Aorta (tissue), 5 donors: ENCODE results near the gene SSU72. TPM values are rescaled to one million over a fixed set of nuclear protein-coding genes. Genes with fewer than 3 reads are reported as not detected.
"Not testable (repeated sequence)": the region's sequence is repeated elsewhere in the genome, so short reads cannot be mapped to it uniquely, and the experiment has no call there.

ENCODE experiments used
- ATAC-seq: fragments of 200-7000 bp; cut with Tn5 transposase; one replicate; pipeline ENCODE4 v1.9.1; 2022; ENCODE audit warnings: moderate library complexity; ENCODE audit not compliant: low FRiP score
- DNase-seq, 2 donors: peaks; one replicate each; pipeline ENCODE4 v3.0.0-alpha.2; 2020
- H3K27ac ChIP-seq, 2 donors: one replicate each; pipeline ENCODE4 v1.5.1; 2013; ENCODE audit warnings: low read length in 2 of 2, mild to moderate bottlenecking in 2 of 2, moderate library complexity in 2 of 2, control low read depth in 1 of 2, inconsistent platforms in 1 of 2, low read depth in 1 of 2
- H3K27me3 ChIP-seq, 2 donors: one replicate each; pipeline ENCODE4 v1.6.1; 2013; ENCODE audit warnings: control low read depth in 1 of 2, low read length in 1 of 2, mild to moderate bottlenecking in 1 of 2, moderate library complexity in 1 of 2; ENCODE audit not compliant: insufficient read depth in 2 of 2, control insufficient read depth in 1 of 2
- H3K36me3 ChIP-seq, 2 donors: one replicate each; pipeline ENCODE4 v1.6.1; 2013; ENCODE audit warnings: control low read depth in 1 of 2, low read length in 1 of 2, mild to moderate bottlenecking in 1 of 2; ENCODE audit not compliant: insufficient read depth in 2 of 2, control insufficient read depth in 1 of 2
- H3K4me1 ChIP-seq, 2 donors: one replicate each; pipeline ENCODE4 v1.6.1; 2013; ENCODE audit warnings: low read length in 2 of 2, control low read depth in 1 of 2, mild to moderate bottlenecking in 1 of 2, moderate library complexity in 1 of 2; ENCODE audit not compliant: insufficient read depth in 2 of 2, control insufficient read depth in 1 of 2
- H3K4me3 ChIP-seq, 2 donors: one replicate each; pipeline ENCODE4 v1.5.1; 2013; ENCODE audit warnings: low read length in 2 of 2, control low read depth in 1 of 2, mild to moderate bottlenecking in 1 of 2
- H3K9me3 ChIP-seq: one replicate; pipeline ENCODE4 v1.6.1; 2013; ENCODE audit warnings: mild to moderate bottlenecking, low read length; ENCODE audit not compliant: control insufficient read depth
- whole genome bisulfite sequencing, 2 donors: extraction: QIAGEN DNeasy Blood & Tissue Kit; methylation state at CpG; one replicate each; pipeline ENCODE4 v1.1.7; 2013; 5-methylcytosine and 5-hydroxymethylcytosine counted together
- intact Hi-C, 2 donors: fragments of 100-400 bp; cut with DNase I; formaldehyde crosslinking; loops; one replicate each; pipeline versions ENCODE4 v1.14.2 to v1.15.0; 2022
- polyA plus RNA-seq, 2 donors: library from polyadenylated mRNA; stranded (reverse); fragments of 200-250 nt; gene quantifications; one replicate each; pipeline ENCODE4 v1.2.3, GENCODE V29; 2013
- total RNA-seq, 2 donors: library from RNA; stranded (reverse); fragmentation: NEBNext Ultra II Directional; extraction: Animal tissue kit (Norgen Biotek cat#: 25700); gene quantifications; one replicate each; pipeline ENCODE4 v1.2.1, GENCODE V29; 2021
- donor health status: healthy with polysubstance abuse.
- donor health status: Bipolar disorder and iron deficiency.
- donor health status: DM: no; HTN: no; CAD: no.
- donor health status: DM: no; HTN: no; CAD: no.
- donor health status: DM: yes; HTN: yes; CAD: no.

SSU72 gene
- total and polyA plus RNA-seq, 4 donors: 65.0 to 92.8 (median 69.6) TPM

DNA sequence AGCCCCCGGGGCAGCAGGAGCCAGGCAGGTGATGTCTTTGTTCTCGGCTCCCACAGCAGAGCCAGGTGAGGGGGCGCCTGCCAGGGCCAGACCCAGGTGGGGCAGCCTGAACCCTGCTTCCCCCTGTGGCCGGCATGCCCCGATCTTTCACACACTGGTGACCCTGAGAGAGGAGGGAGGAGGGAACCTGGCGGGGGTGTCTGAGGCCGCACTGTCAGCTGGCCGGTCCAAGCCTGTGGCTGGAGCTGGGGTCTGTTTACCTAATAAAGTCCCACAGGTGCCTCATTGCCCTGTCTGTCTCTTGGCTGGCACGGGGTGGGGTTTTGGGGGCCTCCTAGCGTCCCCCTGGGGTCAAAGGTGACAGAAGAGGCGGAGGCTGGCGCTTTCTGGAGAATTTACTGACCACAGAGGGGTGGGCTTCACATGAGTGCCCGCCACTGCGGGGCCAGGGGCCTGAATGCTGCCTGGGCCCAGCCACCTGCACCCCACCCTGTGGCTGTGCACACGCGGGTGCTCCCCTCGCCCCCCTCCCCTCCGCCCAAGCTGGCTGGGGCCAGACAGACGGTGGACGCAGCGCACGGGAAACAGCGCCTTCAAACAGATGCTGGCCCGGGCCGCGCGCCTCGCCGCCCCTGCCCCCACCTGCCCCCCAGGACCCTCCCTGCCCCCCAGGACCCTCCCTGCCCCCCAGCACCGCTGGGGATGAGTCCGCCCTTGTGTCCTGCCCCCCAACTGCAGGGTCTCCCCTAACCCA, 40.1 kb downstream of the SSU72 start:
- 89 to 90% methylated on average over 25 to 31 of the region's 31 CpGs for WGBS, 2 donors
- Histone ChIP-seq H3K27me3 (no peaks in the 10 kb centered on the region), H3K4me3 (no peak overlapping the region), H3K4me1 (no peaks in the 10 kb centered on the region), H3K27ac (no peak overlapping the region), H3K9me3 (no peaks in the 10 kb centered on the region), H3K36me3 (no peaks in the 10 kb centered on the region)
- intact Hi-C loops: no loop called here
- DNase-seq (no peak), ATAC-seq (no peak)

DNA sequence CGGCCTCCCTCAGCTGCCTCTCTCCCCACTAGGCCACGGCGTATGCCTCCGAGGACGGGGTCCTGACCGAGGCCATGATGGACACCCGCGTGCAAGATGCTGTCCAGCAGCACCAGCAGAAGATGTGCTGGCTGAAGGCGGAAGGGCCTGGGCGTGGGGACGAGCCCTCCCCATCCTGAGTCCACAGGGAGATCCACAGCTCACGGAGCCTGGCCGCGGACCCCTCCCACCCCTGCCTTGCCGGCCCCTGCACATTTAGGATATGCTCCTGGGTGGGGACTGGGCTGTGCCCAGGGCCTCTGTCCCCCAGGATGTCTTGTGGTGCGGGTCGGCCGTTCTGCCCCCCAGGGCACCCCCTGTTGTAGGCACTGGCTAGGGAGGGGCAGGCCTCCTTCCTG, 40.8 kb downstream of the SSU72 start:
- H3K4me1 ChIP-seq, H3K27ac ChIP-seq, ATAC-seq, H3K27me3 ChIP-seq, H3K9me3 ChIP-seq, intact Hi-C loops, DNase-seq, H3K36me3 ChIP-seq, H3K4me3 ChIP-seq: not testable (repeated sequence)
- WGBS, 2 donors: 87 to 89% methylated on average over 18 of the region's 18 CpGs

DNA sequence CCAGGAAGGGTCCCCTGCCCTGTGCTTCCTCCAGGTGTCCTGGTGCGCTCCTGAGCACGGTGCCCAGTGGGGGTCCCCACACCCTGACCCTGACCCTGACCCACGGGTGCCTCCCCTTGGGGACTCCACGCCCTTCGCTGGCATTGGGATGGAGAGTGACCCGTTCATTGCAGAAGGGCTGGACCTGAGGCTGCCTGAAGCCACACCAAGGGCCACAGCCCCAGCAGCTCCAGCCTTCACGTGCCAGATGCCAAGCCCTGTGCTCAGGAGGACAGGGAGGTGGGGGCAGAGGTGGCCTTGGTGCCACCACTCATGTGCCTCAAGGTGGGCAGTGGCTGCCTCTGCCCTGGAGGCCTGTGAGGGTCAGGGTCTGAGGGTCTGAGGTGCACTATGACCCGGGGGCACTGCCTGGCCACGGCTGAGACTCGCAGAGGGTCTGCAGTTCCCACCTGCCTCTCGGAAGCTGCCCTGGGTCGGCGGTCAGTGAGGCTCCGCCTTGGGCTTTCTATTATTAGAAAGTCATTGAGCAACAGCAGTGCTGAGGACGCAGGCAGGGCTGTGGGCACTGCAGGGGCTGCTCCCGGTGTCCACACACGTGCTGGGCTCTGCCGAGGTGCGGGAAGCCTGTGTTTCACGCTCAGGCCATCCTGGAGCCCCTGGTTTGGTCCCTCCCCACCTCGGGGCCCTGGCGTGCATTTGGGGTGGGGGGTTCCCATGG, 41.3 kb downstream of the SSU72 start:
- H3K4me3 ChIP-seq, DNase-seq, H3K36me3 ChIP-seq, H3K4me1 ChIP-seq, intact Hi-C loops, H3K27ac ChIP-seq, H3K27me3 ChIP-seq, H3K9me3 ChIP-seq: not testable (repeated sequence)
- WGBS, 2 donors: 54 to 67% methylated on average over 13 to 22 of the region's 22 CpGs
- peak; percentile 19 for ATAC-seq

DNA sequence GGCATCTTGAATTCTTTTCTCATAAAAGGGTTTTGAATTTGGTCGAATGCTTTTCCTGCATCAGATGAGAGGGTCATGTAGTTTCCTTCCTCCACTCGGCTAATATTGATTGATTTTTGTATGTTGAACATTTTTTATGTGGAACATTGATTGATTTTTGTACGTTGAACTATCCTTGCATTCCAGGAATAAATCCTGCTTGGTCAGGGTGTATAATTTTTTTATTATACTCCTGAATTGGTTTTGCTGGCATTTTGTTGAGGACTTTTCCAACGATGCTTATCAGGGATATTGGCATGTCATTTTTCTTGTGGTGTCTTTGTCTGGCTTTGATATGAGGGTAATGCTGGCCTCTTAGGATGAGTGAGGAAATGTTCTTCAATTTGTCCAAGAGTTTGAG, 42.7 kb downstream of the SSU72 start:
- no peak for DNase-seq
- ATAC-seq: no peak
- Histone ChIP-seq H3K4me1 (no peaks in the 10 kb centered on the region), H3K27ac (no peak overlapping the region), H3K9me3 (no peaks in the 10 kb centered on the region), H3K36me3 (peaks cover 0 to 2% of the 10 kb centered on the region in 2 donors), H3K27me3 (no peaks in the 10 kb centered on the region), H3K4me3 (no peak overlapping the region)
- intact Hi-C loops: no loop called here
- 94 to 95% methylated on average over 4 of the region's 4 CpGs for WGBS, 2 donors

DNA sequence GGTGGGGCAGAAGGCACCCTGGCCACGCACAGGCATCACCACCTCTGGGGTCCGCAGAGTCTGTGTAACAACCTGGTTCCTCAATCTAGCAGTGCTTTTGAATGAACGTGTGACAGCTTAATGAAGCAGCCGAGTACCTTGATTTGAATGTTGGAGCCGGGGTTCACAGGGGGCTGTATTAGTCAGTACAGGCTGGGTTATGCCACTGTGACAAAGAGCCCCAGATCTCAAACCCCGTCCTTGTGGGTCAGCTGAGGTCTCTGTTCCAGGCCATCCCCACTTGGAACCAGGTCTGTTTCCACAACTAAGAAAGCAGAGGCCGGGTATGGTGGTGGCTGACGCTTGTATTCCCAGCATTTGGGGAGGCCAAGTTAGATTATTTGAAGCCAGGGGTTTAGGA, 44.7 kb downstream of the SSU72 start:
- Histone ChIP-seq H3K9me3 (no peaks in the 10 kb centered on the region), H3K36me3 (peaks cover 0 to 2% of the 10 kb centered on the region in 2 donors)
- 97 to 98% methylated on average over 8 of the region's 8 CpGs for WGBS, 2 donors

DNA sequence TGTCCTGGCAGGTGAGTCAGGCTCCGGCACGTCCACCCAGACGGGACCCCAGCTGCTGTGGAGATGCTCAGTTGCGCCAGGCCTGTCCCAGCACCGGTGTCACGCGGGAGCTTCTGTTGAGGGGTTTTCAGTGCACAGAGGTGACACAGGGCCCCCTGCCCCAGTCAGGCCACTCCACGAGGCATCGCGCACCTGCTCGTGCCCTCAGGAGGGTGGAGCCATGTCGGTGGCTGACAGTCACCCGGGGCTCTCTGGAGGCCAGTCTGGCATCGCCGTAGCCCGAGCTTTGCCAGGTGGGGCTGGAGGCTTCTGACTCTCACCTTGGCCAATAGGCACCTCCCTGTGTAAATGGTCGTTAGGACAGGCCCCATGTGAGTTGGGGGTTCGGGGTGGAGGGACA, 45.3 kb downstream of the SSU72 start:
- no peak for ATAC-seq
- intact Hi-C loops: no loop called here
- no peaks in the 10 kb centered on the region for H3K27me3 ChIP-seq
- no peak for DNase-seq
- no peaks in the 10 kb centered on the region for H3K9me3 ChIP-seq
- peaks cover 0 to 2% of the 10 kb centered on the region in 2 donors for H3K36me3 ChIP-seq
- no peaks in the 10 kb centered on the region for H3K4me1 ChIP-seq
- no peak overlapping the region for H3K4me3 ChIP-seq
- H3K27ac ChIP-seq: no peak overlapping the region
- WGBS, 2 donors: 96 to 98% methylated on average over 14 to 18 of the region's 18 CpGs

More for the DNA sequence above, 44.7 kb downstream of the SSU72 start:
- H3K4me1 ChIP-seq: no peaks in the 10 kb centered on the region
- no peak for ATAC-seq
- H3K27ac ChIP-seq: no peak overlapping the region
- intact Hi-C loops: no loop called here
- H3K27me3 ChIP-seq: no peaks in the 10 kb centered on the region
- no peak for DNase-seq
- no peak overlapping the region for H3K4me3 ChIP-seq

DNA sequence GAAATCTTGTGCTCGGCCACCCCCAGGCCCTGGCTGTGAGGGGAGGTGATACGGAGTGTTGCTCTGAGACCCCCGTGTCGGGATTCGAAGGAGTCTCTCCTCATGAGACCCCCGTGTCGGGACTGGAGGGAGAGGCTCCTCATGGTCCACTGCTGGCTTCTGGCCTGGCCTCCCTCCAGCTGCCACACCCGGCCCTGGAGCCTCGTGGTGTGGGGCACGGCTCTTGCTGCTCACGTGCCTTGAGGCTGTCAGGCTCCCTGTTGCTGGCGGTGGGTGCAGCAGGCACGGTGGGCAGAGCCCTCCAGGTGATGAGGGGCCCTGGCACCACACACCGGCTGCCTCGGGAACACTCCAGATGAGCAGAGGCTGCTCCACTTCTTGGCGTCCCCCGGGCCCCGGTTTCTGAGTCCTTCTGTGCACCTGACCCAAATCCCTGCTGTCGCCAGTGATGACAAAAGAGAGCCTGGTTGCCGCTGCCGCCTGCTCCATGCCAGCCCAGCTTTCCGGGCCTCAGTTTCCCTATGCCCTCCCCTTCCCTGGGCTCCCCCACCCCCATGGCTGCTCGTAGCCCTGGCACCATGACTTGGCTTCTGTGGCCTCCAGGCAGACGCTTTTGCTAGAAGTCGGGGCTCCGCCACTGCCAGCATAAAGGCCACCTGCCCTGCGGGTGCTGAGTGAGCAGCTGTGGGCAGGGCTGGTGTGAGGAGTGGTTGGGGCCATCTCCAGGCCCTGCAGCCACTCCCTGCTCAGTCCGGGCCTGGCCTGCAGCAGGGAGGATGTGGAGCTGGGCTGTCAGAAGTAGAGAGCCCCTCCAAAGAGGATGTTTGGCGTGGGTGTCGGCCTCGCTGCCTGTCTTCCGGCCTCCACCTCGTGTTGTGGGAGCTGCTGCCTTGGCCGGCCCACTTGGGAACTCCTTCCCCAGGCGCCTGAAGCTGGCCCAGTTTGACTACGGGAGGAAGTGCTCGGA, 46.1 kb downstream of the SSU72 start:
- H3K36me3 ChIP-seq: peaks cover 0 to 2% of the 10 kb centered on the region in 2 donors
- no peaks in the 10 kb centered on the region for H3K27me3 ChIP-seq
- H3K27ac ChIP-seq: no peak overlapping the region
- H3K4me1 ChIP-seq: no peaks in the 10 kb centered on the region
- no peak for ATAC-seq
- WGBS, 2 donors: 92% methylated on average over 34 to 37 of the region's 37 CpGs
- H3K9me3 ChIP-seq: no peaks in the 10 kb centered on the region
- DNase-seq: no peak
- intact Hi-C loops: no loop called here
- no peak overlapping the region for H3K4me3 ChIP-seq

DNA sequence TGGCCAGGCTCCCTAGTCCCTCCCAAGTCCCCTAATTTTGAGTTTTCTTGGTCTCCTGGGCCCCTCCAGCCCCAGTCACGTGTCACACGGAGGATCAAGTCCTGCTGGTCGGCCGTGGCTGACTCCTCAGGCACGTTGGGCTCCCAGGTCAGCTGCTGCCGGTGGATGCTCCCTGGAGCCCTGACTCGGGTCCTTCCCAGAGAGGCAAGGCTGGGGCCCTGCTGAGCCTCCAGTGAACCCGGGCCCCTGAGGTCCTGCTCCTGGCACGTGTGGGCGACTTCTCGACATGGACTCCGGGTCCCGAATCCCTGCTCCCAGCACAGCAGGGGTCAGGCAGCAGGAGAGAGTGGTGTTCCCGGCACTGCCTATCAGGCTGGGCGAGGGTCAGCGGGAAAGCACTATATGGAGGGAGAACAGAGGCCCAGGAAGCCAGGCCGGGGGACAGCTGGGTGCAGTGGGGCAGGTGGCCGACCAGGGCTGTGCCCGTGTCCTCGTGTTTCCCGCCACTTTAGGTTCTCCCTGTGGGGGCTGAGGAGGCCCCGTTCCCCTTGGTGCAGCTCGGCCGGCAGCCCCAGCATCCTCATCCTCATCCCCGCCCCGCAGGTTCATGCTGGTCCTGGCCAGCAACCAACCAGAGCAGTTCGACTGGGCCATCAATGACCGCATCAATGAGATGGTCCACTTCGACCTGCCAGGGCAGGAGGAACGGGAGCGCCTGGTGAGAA, 47.4 kb downstream of the SSU72 start:
- no peak overlapping the region for H3K4me3 ChIP-seq
- no peaks in the 10 kb centered on the region for H3K4me1 ChIP-seq
- H3K27me3 ChIP-seq: no peaks in the 10 kb centered on the region
- no peak overlapping the region for H3K27ac ChIP-seq
- peaks cover 0 to 2% of the 10 kb centered on the region in 2 donors for H3K36me3 ChIP-seq
- WGBS, 2 donors: 88 to 93% methylated on average over 28 to 31 of the region's 31 CpGs
- ATAC-seq (no peak), DNase-seq (peak in 1 of 2 donors; percentile 72)
- H3K9me3 ChIP-seq: no peaks in the 10 kb centered on the region
- intact Hi-C loops: no loop called here
